Measurements from ENCODE around the gene GLTP. TPM values are rescaled to one million over a fixed set of nuclear protein-coding genes. Genes with fewer than 3 reads are reported as not detected.

Gene GLTP
- 47.2 and 56.3 TPM in 2 replicates for total RNA-seq

GRCh38 chr12:109880043-109880931 is at the start of gene GLTP:
TSS of gene GLTP (minus strand) at chr12:109880541. CDS start at chr12:109880374, 167 bp downstream.

GRCh38 chr12:109899783-109900751 is 19.7 kb upstream of the GLTP start, which contains the start of gene TCHP:
TSS of gene TCHP (plus strand) at chr12:109900274. CDS start at chr12:109903027, 2,753 bp downstream.

GRCh38 chr12:109833307-109834189 is 46.8 kb downstream of the GLTP start, which contains the start of gene TRPV4:
TSS of gene TRPV4 (minus strand) at chr12:109833398. CDS start at chr12:109814796, 18,602 bp downstream.

Small RNA genes within 50 kb of the gene (small RNA-seq; reads per million reads assigned to genes)
- gene MIR4497 (not detected), gene RN7SL441P (not detected)

Other genes with a start within 250 kb of the GLTP start
- under 0.01 and 0.16 TPM in 2 replicates for gene FAM222A, start 166.7 kb downstream of the GLTP start, total RNA-seq
- 1.5 and 1.8 TPM in 2 replicates for gene TRPV4, start 47.1 kb downstream of the GLTP start, total RNA-seq
- 8.3 and 8.9 TPM in 2 replicates for gene TCHP, start 19.7 kb upstream of the GLTP start, total RNA-seq
- 48.2 and 52.3 TPM in 2 replicates for gene GIT2, start 115.8 kb upstream of the GLTP start, total RNA-seq
- 228 and 276 TPM in 2 replicates for gene ANKRD13A, start 118.9 kb upstream of the GLTP start, total RNA-seq
- 3.0 and 5.5 TPM in 2 replicates for gene C12orf76, start 168.0 kb upstream of the GLTP start, total RNA-seq
- gene IFT81, start 243.8 kb upstream of the GLTP start, total RNA-seq: 19.8 and 24.8 TPM in 2 replicates